Endometrium (tissue), 2 donors: Measurements from ENCODE around the gene REXO5.
"Not testable (repeated sequence)": the region's sequence is repeated elsewhere in the genome, so short reads cannot be mapped to it uniquely, and the experiment has no call there.

ENCODE experiments used
- FAIRE-seq: peaks from 2 replicates; lab custom pipeline; 2012; peaks lifted over from hg19 to GRCh38; lab: Jason Lieb, UNC
- donor health status: control.
- donor health status: control.

Gene REXO5, protein sequence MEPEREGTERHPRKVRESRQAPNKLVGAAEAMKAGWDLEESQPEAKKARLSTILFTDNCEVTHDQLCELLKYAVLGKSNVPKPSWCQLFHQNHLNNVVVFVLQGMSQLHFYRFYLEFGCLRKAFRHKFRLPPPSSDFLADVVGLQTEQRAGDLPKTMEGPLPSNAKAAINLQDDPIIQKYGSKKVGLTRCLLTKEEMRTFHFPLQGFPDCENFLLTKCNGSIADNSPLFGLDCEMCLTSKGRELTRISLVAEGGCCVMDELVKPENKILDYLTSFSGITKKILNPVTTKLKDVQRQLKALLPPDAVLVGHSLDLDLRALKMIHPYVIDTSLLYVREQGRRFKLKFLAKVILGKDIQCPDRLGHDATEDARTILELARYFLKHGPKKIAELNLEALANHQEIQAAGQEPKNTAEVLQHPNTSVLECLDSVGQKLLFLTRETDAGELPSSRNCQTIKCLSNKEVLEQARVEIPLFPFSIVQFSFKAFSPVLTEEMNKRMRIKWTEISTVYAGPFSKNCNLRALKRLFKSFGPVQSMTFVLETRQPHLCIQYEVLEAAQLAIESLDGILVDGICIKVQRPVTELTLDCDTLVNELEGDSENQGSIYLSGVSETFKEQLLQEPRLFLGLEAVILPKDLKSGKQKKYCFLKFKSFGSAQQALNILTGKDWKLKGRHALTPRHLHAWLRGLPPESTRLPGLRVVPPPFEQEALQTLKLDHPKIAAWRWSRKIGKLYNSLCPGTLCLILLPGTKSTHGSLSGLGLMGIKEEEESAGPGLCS

DNA sequence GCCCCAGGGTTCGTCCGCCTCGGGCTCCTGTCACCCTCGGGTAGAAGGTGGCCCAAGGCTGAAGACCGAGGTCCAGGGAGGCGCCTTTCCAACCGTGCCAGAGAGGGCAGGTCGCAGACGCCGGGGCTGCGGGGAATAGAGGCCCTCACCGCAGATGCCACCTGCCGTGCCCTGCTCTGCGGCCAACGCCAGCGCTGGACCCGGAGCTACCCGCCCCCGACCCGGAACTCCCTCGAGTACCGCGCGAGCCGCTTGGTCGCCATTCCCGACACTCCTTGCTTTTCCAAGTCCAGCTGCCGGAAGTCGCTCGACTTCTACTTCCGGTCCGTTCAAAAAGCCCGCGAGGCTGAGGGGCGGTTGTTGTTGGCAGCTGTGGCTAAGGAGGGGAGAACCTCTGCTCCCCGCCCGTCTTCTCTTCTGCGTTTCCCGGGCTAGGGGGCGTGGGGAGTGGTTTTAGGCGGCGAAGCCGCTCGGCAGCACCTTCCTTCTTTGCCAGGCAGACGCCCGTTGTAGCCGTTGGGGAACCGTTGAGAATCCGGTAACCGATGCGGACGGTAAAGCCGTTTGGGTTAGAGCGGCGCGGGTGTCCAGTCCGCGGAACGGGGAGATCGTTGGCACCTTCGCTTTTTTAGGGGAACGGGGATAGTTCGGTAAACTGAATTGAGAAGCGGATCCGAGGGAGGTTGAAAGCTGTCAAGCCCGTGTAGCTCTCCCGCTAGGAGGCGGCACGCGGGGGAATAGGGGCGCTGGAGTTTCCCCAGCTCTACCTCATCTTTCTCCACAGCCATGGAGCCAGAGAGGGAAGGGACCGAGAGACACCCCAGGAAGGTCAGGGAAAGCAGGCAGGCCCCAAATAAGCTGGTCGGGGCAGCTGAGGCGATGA lies at the start of gene REXO5, which contains the start of gene ERI2:
Gene REXO5 (plus strand): TSS at position 360 of the 883 bp plus-strand sequence. CDS start 427 bp downstream, at position 787.
Gene ERI2 (minus strand): TSS at position 305 of the 883 bp plus-strand sequence. CDS start 42 bp downstream, at position 263.
- FAIRE-seq, result peak; percentile 29

DNA sequence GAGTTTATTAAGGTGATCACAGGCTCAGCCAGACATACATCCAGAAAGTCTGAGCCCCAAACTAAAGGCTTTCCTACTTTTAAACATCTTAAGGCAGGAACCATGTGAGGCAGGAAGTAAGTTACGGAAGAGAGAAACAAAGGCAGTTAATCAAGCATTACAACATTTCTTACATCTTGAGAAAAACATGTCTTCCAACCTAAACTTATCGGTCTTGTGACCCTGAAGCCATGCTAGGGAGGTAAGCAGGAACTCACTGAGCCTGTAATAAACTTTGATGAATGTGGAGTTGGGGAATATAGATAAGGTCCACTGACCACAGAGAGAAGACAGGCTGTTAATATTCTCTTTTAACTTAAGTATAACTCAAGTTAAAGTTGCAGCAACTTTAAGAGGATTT lies 46.0 kb upstream of the REXO5 start:
- no peak for FAIRE-seq

DNA sequence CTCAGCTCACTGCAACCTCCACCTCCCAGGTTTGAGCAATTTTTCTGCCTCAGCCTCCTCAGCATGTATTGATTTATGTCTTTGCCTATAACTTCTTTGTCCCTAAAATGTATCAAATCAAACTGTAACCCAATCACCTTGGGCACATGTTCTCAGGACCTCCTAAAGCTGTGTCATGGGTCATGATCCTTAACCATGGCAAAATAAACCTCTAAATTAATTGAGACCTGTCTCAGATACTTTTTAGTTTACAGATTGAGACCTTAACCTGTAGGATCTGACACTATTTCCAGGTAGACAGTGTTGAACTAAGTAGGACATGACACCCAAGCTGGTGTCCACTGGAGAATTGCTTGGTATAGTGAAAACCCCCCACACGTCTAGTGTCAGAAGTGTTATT lies 45.2 kb upstream of the REXO5 start:
- FAIRE-seq, result no peak

DNA sequence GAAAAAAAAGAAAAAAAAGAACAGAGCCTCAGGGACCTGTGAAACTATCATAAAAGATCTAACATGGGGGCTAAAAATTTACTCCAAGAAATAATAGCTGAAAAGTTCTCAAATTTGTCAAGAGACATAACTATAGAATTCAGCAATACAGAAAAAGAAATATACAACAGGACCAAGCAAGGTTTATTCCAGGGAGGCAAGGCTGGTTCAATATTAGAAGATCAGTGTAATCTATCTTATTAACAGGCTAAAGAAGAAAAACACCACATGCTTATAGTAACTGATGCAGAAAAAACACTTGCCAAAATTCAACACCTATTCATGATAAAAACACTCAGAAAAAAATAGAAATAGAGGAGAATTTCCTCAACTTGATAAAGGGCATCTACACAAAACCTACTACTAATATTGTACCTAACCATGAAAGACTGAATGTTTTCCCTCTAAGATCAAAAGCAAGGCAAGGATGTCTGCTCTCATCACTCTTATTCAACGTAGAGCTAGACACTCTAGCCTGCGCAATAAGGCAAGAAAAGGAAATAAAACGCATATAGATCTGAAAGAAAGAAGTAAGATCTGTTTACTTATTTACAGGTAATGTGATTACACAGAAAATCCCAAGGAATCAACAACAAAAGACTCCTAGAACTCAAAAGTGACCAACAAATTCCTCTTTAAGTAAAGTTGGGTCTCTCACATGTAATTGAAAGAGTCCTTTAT lies 43.8 kb upstream of the REXO5 start:
- FAIRE-seq, result no peak

DNA sequence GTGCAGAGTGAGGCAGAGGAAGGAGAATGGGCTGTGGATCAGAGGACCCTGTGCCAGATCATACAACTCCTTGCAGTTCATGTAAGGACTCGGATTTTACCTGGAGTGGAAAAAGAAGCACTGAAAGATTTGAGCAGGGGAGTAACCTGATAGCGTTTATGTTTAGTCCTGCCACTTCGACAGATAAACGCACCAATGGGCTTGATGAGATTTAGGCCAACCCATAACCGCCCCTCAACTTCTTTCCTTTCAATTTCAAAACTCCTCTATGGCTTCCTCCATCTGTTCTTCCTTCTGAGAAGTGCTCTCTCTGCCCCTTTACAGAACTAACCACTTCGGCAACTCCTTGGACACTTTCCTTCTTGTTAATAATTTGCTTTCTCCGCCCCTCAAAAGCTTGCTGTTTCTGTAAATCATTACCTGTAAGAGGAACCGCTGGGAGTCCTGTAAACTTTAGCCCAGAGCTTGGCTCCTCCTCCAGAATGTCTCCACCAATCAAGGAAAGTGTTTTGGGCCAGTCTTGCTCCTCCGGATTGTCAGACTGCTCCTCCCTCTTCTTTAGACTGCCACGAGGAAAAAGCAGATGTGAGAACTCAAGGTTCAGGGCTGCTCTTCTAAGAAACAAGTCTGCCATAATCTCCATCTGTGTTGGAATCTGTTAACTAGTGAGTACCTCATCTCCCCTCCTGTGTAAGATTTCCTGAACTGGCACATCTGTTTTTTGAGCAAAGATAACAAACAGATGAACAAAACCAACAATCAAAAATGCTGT lies 42.7 kb upstream of the REXO5 start, which contains the start of gene ACSM3:
Gene ACSM3 (plus strand): TSS at position 554 of the 772 bp plus-strand sequence. CDS start 6,021 bp downstream, outside the sequence.
- FAIRE-seq, result peak; percentile 91

DNA sequence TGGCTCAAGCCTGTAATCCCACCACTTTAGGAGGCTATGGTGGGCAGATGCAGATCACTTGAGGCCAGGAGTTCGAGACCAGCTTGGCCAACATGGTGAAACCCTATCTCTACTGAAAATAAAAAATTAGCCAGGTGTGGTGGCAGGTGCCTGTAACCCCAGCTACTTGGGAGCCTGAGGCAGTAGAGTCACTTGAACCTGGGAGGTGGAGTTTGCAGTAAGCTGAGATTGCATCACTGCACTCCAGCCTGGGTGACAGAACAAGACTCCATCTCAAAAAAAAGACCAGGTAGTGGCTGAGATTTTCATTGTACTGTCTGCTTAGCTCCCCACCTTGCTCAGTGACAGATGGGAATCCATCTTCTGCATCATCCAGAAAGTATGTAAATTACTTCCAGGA lies 41.9 kb upstream of the REXO5 start:
- not testable (repeated sequence) for FAIRE-seq

DNA sequence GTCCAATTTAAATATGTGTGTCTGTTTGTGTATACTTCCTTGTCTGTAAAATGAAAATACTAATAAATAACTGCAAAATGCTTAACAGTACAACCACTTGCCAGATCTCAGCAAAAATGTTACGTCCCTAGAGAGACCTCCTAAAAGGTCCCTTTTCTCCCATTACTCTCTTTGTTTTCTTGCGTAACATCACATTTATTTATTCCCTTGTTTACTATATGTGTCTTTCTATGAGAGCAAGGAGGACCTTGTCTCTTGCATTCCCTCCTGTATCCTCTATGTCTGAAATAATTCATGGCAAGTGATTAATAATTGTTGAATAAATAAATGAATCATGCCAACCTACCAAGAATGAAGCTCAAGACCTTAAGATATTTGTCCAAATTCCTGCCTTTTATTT lies 40.6 kb upstream of the REXO5 start:
- FAIRE-seq, result no peak

DNA sequence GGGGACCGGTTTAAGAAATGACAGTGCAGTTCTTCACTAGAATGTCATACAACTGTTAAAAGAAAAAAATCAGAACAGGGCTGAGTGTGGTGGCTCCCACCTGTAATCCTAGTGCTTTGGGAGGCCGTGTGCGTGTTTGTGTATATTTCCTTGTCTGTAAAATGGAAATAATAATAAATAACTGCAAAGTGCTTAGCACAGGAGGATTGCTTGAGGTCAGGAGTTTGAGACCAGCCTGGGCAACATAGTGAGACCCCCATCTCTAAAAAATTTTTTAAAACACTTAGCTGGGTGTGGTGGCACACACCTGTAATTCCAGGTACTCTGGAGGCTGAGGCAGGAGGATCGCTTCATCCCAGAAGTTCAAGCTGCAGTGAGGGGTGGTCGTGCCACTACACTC lies 40.0 kb upstream of the REXO5 start:
- FAIRE-seq, result no peak

DNA sequence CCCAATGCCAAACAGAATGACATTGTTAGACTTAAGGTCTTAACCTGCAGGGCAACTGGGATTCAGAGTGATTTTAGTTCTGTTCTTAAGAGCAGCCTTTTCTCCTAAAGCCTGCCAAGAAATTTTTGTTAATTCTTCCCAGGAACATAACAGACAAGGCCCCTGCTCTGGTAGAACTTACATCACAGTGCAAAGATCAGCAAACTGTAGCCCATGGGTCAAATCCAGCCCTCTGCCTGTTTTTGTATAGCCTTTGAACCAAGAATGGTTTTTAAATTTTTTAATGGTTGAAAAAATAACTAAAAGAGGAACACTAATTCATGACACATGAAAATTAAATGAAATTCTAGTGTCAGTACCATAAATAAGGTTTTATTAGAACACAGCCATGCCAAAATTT lies 38.8 kb upstream of the REXO5 start:
- no peak for FAIRE-seq

DNA sequence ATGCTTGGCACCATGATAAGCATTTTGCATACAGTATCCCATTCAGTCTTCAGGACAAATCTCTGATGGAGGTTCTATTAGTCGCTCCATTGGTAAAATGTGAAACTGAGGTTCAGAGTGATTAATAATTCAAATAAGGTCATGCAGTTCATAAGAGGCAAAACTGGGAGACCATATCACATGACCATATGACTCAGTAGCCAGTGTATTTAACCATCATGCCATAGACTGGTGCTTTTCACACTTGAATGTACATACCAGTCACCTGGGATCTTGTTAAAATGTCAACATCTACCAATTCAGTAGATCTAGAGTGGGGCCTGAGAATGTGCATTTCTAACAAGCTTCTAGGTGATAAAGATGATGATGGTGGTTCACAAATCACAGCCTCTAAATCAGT lies 38.2 kb upstream of the REXO5 start:
- no peak for FAIRE-seq

DNA sequence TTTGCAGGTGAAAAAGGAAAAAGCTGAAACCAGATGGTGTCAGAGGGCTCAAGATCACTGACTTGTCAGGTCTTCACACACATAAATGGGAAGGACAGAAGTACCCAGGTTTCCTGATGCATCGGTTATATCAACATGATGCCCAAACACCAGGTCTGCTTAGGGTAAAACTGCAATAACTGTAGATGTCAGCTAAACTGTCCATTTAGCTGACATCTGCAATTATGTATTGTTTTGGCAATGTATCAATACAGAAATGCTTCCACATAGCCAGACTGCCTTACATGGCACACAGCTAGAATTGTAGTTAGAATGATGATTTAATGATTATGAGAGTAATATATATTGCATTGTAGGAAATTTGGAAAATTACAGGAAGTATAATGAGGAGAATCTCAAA lies 37.5 kb upstream of the REXO5 start:
- FAIRE-seq, result no peak

DNA sequence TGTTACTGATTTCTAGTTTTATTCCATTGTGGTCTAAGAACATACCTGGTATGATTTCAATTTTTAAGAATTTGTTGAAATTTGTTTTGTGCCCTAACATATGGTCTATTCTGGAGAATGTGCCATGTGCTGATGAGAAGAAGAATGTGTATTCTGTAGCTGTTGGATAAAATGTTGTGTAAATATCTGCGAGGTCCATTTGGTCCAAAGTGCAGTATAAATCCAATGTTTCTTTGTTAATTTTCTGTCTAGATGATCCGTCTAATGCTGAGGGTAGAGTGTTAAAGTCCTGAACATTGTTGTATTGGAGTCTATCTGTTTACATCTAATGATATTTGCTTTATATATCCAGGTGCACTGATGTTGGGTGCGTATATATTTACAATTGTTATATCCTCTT lies 32.6 kb upstream of the REXO5 start:
- no peak for FAIRE-seq

DNA sequence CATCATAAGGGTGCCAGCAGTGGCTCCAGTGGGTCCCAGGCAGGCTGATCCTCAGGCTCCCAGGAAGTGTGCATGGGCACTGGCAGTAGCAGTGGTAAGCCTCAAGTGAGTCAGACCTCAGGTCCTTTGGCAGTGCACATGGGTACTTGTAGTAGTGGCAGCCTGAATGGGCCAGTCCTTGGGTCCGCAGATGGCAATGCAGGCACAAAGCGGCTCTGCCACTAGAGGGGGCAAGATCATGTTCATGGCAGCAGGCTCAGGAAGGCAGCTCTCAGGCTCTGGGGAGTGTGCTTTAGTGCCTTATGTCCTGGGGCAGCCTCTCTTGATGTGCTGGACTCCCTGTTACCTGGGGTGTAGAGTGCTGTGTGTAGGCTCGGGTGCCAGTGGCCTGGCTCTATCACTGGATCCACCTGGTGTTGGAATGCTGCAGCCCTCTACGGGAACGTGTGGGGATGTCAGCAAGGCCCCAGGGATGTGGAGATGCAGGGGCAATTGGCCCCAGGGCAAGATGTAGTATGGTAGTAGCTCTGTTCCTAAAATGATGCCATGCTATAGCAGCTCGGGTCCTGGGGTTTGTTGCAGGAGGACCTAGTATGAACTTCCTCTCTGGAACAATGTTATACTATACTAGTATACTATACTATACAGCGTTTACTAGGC lies 31.5 kb upstream of the REXO5 start:
- no peak for FAIRE-seq

DNA sequence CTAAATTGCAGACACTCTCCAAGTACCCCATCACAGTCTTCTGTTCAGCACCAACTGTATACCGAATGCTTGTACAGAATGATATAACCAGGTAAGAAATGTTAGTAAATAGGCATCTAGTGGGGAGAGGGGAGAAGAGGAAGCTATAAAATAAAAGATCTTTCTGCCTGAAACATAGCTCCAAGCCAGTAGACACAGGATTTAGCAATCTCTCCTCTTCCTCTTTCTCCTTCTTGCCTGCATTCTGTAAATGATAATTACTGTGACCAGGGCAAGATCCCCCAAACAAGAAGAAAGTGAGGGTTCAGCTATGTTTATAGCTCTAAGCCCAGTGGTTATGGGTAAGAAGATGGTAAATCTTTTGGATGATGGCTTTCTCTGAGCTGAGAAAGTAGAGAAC lies 24.6 kb upstream of the REXO5 start:
- FAIRE-seq, result no peak

DNA sequence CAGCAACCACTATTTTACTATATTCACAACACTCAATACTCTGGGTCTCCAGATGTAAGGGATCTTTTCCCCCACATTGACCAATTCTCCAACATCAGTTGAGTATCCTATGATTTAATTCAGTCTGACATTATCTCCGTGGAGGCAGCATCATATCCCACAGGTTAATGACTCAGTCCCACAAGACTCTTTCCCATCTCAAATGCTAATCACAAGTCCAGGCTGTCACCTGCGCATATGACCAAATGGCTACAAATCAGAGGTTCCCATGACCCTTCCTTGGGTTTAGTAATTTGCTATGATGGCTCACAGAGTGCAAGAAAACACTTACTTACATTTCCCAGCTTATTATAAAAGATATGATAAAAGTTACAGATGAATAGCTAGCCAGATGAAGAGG lies 23.9 kb upstream of the REXO5 start:
- no peak for FAIRE-seq

DNA sequence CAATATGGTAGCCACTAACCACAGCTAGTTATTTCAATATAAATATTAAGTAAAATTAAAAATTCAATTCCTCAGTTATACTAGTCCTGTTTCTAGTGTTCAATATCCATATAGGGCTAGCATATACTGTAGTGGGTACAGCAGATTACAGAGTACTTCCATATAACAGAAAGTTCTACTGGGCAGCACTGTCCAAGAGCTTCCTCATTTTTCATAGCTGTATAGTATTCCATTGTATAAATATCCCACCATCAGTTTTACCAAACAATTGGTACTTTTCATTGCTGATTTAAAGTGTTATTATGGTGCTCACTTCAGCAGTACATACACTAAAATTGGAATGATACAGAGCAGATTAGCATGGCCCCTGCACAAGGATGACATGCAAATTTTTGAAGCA lies 22.1 kb upstream of the REXO5 start:
- FAIRE-seq, result no peak

DNA sequence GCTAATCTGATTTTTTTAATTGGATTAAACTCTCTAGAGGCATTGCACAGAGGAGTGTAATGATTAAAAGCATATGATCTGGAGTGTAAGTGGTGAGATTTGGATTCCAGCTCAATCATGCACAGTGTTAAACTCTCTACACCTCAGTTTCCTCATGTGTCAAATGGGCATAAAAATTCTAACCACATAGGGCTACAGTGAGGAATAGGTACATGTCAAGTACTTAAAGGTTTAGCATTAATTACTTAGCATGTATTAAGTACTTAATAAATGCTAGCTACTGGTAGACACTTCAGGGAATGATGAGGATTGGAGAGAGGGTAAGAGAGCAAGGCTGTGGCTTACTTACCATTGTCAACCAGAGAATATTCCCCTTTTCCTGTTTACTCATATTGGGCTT lies 17.2 kb upstream of the REXO5 start:
- no peak for FAIRE-seq

DNA sequence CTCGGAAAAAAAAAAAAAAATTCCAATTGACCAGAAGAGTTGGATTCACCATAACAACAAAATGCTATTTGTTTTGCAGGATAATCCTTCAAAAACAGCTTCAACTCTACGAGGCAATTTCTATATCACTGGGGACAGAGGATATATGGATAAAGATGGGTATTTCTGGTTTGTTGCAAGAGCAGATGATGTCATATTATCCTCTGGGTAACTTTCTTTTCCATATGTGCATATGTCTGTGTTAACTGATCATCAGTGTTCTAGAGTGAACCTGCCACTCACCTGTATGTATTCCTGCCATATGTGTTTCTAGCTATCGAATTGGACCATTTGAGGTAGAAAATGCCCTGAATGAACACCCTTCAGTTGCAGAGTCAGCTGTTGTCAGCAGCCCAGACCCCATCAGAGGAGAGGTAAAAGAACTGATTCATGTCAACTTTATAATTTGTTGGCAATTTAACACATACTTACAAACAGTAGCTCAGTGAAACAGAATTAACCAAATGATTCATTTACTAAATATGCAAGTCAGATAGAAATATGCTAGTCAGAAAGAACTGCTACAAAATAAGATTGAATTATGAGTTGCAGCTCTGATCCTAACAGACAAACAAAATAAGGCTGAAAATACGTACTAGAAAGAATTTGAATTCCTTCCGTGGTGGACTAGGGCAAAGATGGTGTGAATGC lies 14.3 kb upstream of the REXO5 start:
- FAIRE-seq, result no peak

DNA sequence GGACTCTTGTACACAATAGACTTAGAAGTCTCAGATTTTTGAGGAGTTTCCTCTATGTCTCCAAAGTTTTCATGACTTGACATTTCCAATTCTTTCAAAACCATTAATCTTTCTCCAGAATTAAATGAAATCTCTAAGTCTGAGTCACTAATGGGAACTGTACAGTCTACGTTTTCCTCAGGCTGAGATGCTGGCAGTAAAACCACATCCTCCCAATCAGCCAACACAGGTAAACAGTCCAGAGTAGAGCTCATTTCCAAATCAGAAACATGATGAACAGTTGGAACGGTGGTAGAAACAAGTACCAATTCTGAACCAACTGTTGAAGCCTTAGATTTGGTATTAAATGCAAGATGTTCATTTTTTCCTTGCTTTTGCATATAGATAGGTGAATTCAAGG lies 8.0 kb upstream of the REXO5 start:
- no peak for FAIRE-seq

DNA sequence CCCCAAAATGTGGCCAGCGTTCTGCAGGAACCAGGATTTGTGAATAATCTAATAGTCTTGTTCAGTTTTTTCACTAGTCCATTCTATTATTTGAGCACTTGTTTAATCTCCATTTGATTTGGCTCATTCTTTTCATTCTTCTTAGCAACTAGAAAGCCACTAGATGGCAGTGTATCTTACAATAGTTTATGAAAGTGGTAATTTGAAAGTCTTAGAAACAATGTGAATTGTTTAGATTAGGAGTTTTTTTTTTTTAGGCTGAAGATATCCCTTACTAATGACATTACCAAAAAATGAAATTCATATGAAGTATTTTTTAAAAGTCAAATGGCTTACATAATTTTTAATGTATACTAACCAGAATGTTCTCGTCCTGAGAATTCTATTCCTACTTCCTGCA lies 6.7 kb upstream of the REXO5 start:
- FAIRE-seq, result peak; percentile 95
